Bronchial epithelial cell (primary cell): ENCODE data around the gene TRDMT1. TPM values are rescaled to one million over a fixed set of nuclear protein-coding genes. Genes with fewer than 3 reads are reported as not detected.

Experiments
- DNase-seq: peaks from one replicate; pipeline ENCODE4 v3.0.0-alpha.2; 2010; ENCODE audit warnings: low read depth
- FAIRE-seq: peaks from 2 replicates; lab custom pipeline; 2011; peaks lifted over from hg19 to GRCh38; lab: Jason Lieb, UNC
- H3K27me3 ChIP-seq: 2 replicates; pipeline ENCODE4 v1.5.1; 2011; ENCODE audit warnings: low read length; ENCODE audit not compliant: control insufficient read depth, insufficient read depth
- H3K36me3 ChIP-seq: 2 replicates; pipeline ENCODE4 v1.5.1; 2011; ENCODE audit warnings: low read length; ENCODE audit not compliant: control insufficient read depth, insufficient read depth
- H3K4me3 ChIP-seq: 2 replicates; pipeline ENCODE4 v1.5.1; 2011; ENCODE audit warnings: mild to moderate bottlenecking, low read depth, low read length, control low read depth
- total RNA-seq: library from RNA; depleted of rRNA; stranded (reverse); fragments of >200 nt; gene quantifications from 2 replicates; pipeline ENCODE4 v1.2.1, GENCODE V29; 2014
- TF ChIP-seq, protein P1 (sequence below): IDR thresholded peaks from 2 replicates; pipeline ENCODE4 v1.5.1; 2011; ENCODE audit warnings: mild to moderate bottlenecking, moderate library complexity, low read length, control low read depth, inconsistent platforms; ENCODE audit not compliant: insufficient read depth, severe bottlenecking

The TRDMT1 gene
- total RNA-seq, 1 donor from 2014 or later: 1.3 TPM

- H3K27me3 ChIP-seq: no peaks in the 10 kb centered on the region
- no peaks in the 10 kb centered on the region for H3K36me3 ChIP-seq
- no peak for DNase-seq
- H3K4me3 ChIP-seq: no peak overlapping the region
- FAIRE-seq: no peak
- TF ChIP-seq, protein P1, sequence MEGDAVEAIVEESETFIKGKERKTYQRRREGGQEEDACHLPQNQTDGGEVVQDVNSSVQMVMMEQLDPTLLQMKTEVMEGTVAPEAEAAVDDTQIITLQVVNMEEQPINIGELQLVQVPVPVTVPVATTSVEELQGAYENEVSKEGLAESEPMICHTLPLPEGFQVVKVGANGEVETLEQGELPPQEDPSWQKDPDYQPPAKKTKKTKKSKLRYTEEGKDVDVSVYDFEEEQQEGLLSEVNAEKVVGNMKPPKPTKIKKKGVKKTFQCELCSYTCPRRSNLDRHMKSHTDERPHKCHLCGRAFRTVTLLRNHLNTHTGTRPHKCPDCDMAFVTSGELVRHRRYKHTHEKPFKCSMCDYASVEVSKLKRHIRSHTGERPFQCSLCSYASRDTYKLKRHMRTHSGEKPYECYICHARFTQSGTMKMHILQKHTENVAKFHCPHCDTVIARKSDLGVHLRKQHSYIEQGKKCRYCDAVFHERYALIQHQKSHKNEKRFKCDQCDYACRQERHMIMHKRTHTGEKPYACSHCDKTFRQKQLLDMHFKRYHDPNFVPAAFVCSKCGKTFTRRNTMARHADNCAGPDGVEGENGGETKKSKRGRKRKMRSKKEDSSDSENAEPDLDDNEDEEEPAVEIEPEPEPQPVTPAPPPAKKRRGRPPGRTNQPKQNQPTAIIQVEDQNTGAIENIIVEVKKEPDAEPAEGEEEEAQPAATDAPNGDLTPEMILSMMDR: no peak
These were observed 34.8 kb downstream of the TRDMT1 start for GRCh38 chr10:17166699-17167098.

GRCh38 chr10:17162828-17163227 lies 38.6 kb downstream of the TRDMT1 start:
- Histone ChIP-seq H3K36me3 (no peaks in the 10 kb centered on the region), H3K27me3 (no peaks in the 10 kb centered on the region), H3K4me3 (no peak overlapping the region)
- DNase-seq (no peak), FAIRE-seq (no peak)
- TF ChIP-seq, protein P1: no peak

DNA sequence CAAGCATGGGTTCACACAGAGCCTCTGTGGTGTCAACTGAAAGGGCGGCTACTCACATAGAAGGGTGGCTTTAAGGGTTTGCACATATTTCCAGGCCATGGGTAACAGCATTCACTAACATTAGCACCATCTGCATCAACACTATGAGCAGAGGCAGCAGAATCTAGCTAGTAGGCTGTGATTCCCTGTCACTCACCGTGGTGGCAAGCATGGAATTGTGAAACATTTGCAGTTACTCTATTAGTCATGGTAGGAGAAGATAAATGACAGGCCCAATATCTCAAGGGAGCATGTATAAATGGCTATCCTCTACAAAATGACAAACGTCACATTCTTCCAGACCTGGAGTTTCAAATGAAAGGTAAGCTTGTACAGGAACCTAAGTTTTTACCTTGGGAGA lies 39.7 kb downstream of the TRDMT1 start:
- peak; percentile 32 for DNase-seq
- Histone ChIP-seq H3K27me3 (no peaks in the 10 kb centered on the region), H3K36me3 (no peaks in the 10 kb centered on the region), H3K4me3 (no peak overlapping the region)
- FAIRE-seq: peak; percentile 77
- TF ChIP-seq, protein P1: no peak

GRCh38 chr10:17157024-17157423 lies 44.4 kb downstream of the TRDMT1 start:
- no peak for FAIRE-seq

GRCh38 chr10:17155826-17156225 lies 45.6 kb downstream of the TRDMT1 start:
- no peak overlapping the region for H3K4me3 ChIP-seq
- TF ChIP-seq, protein P1: no peak
- DNase-seq (no peak), FAIRE-seq (no peak)
- H3K36me3 ChIP-seq: no peaks in the 10 kb centered on the region
- no peaks in the 10 kb centered on the region for H3K27me3 ChIP-seq

More at GRCh38 chr10:17157024-17157423, 44.4 kb downstream of the TRDMT1 start:
- Histone ChIP-seq H3K27me3 (no peaks in the 10 kb centered on the region), H3K36me3 (no peaks in the 10 kb centered on the region), H3K4me3 (no peak overlapping the region)
- DNase-seq: no peak
- TF ChIP-seq, protein P1: no peak

DNA sequence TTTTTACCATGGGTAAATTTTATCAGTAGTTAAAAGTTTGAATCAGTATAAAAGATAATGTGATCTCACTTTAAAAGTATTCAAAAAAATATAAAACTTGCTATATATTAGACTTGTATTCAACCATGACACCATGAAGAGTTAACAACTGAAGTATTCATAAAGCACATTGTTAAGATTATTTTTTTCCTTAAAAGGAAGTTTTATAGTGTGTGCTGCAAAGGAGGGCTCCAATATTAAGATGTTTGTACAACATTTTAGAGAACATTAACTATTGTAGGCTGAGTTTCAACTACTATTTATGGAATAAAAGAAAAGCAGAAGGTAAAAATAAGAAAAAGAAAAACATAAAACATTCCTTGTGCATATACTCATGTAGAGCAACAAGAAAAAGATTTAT lies 47.4 kb downstream of the TRDMT1 start:
- H3K4me3 ChIP-seq: no peak overlapping the region
- no peaks in the 10 kb centered on the region for H3K36me3 ChIP-seq
- TF ChIP-seq, protein P1: no peak
- FAIRE-seq: no peak
- no peak for DNase-seq
- no peaks in the 10 kb centered on the region for H3K27me3 ChIP-seq
